LNCAP (cell line): ENCODE data around the gene LRRC23.

Source experiments
- CTCF ChIP-seq: fragments of 450-650 bp; IDR thresholded peaks from 2 replicates; pipeline ENCODE4 v1.5.1; 2017; ENCODE audit warnings: mild to moderate bottlenecking

The LRRC23 gene

GRCh38 chr12:6899837-6900519 is 4.6 kb upstream of the LRRC23 start:
- TF ChIP-seq CTCF, result no peak

GRCh38 chr12:6902448-6902847 is 2.2 kb upstream of the LRRC23 start:
- no peak for TF ChIP-seq CTCF

GRCh38 chr12:6903722-6904121 is 900 bp upstream of the LRRC23 start:
- TF ChIP-seq CTCF, result no peak

- TF ChIP-seq CTCF, result no peak
These were observed 905 bp downstream of the LRRC23 start for GRCh38 chr12:6905414-6906040.

GRCh38 chr12:6909421-6910145 is 5.0 kb downstream of the LRRC23 start:
- TF ChIP-seq CTCF, result no peak

- TF ChIP-seq CTCF, result no peak
These were observed 7.7 kb downstream of the LRRC23 start for GRCh38 chr12:6912164-6912935.

- TF ChIP-seq CTCF, result no peak
These were observed 9.8 kb downstream of the LRRC23 start, which contains the start of gene ENO2 for GRCh38 chr12:6914246-6914946. TSS of gene ENO2 (plus strand) at chr12:6914580. CDS start at chr12:6915833, 1,253 bp downstream.
